ENCODE measurements around the gene LCN6. TPM values are rescaled to one million over a fixed set of nuclear protein-coding genes. Genes with fewer than 3 reads are reported as not detected.

LCN6 gene
- total and polyA plus RNA-seq, 9 of the 15 experiments (the other 6 are each of a cell fraction or from before 2014, with no cell fraction given), result 0.10 to 0.45 (median 0.37) TPM; not detected in 5

GRCh38 chr9:136728080-136728547, 20.2 kb downstream of the LCN6 start (continued):
- TF ChIP-seq TARDBP (IDR thresholded peaks at IDR 0.05) (peak; percentile 99), ATF1 (CRISPR knock-in tag; IDR thresholded peaks at IDR 0.05) (peak; percentile 88), ATF1 (tag; IDR thresholded peaks at IDR 0.05) (peak; percentile 91), ATF6 (CRISPR knock-in tag; IDR thresholded peaks at IDR 0.05) (peak; percentile 55; the same call in 1 of the 2 replicates), ZNF507 (tag; conservative IDR thresholded peaks at IDR 0.05) (no peak), STAT6 (CRISPR knock-in tag; IDR thresholded peaks at IDR 0.05) (peak; percentile 88; the same call in 1 of the 2 replicates), NBN (IDR thresholded peaks at IDR 0.05; ENCODE audit: low read depth) (0 out of 2 replicates have a peak, but pooled peaks have one; percentile 16), ZNF184 (CRISPR knock-in tag; IDR thresholded peaks at IDR 0.05) (no peak), MTF1 (CRISPR knock-in tag; IDR thresholded peaks at IDR 0.05; ENCODE audit: borderline replicate concordance) (0 out of 2 replicates have a peak, but pooled peaks have one; percentile 48), GTF2E2 (tag; IDR thresholded peaks at IDR 0.05) (peak; percentile 87), MIER1 (IDR thresholded peaks at IDR 0.05; ENCODE audit: low read depth) (no peak), HCFC1 (IDR thresholded peaks at IDR 0.05; ENCODE audit: low read depth, low read length) (peak; percentile 87), GTF2F1 (IDR thresholded peaks at IDR 0.05; ENCODE audit: low read depth, low read length) (peak; percentile 96), TEAD4 (IDR thresholded peaks at IDR 0.05; ENCODE audit: low read length) (peak; percentile 20), TEAD4 (CRISPR knock-in tag; IDR thresholded peaks at IDR 0.05; ENCODE audit: borderline replicate concordance) (no peak), ZBTB34 (CRISPR knock-in tag; IDR thresholded peaks at IDR 0.05) (no peak), MYC (IDR thresholded peaks at IDR 0.05; ENCODE audit: low read depth, low read length) (peak; percentile 100), MYC (CRISPR knock-in tag; IDR thresholded peaks at IDR 0.05; ENCODE audit: borderline replicate concordance, low read depth) (no peak), EP300 (IDR thresholded peaks at IDR 0.05; ENCODE audit: low read length) (peak; percentile 64), ASH1L (IDR thresholded peaks at IDR 0.05; ENCODE audit: borderline replicate concordance, low read depth, partially characterized antibody) (no peak), UBTF (IDR thresholded peaks at IDR 0.05; ENCODE audit: borderline replicate concordance in 1 of 2, low read depth in 2 of 2, low read length in 2 of 2) (no peak)

Data from K562 (cell line).